ENCODE data around the gene NDUFA3. TPM values are rescaled to one million over a fixed set of nuclear protein-coding genes. Genes with fewer than 3 reads are reported as not detected.

Gene NDUFA3
- total and polyA plus RNA-seq, 10 of the 15 experiments (the other 5 are each of a cell fraction or from before 2014, with no cell fraction given), result 40.0 to 335 (median 153) TPM

DNA sequence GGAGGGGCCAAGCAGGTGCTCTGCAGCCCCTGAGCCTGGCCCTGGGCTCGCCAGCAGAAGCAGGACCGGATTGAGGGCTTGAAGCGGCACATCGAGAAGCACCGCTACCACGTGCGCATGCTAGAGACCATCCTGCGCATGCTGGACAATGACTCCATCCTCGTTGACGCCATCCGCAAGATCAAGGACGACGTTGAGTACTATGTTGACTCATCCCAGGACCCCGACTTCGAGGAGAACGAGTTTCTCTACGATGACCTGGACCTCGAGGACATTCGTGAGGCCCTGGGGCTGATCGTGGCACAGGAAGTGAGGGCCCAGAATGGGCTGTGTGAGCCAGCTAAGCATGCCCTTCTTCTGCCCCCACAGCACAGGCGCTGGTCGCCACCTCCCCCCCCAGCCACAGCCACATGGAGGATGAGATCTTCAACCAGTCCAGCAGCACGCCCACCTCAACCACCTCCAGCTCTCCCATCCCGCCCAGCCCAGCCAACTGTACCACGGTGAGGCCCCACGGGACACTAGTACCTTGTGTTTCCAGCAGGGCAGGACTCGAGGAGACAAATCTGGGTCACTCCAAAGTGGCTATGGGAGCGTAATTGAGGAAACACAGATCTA is 43.0 kb downstream of the NDUFA3 start:
- SMC1A ChIA-PET (ENCODE audit: uncharacterized antibody, unreplicated experiment), result no interaction called here
- H3K36me3 ChIP-seq (ENCODE audit: control insufficient read depth in 2 of 2, insufficient read depth in 2 of 2, low read length in 1 of 2), result peaks cover 35 to 42% of the 10 kb centered on the region in 2 experiments; a peak in 3 of 4 replicates
- no peak overlapping the region for H3K4me3 ChIP-seq
- no peak overlapping the region for H3K4me2 ChIP-seq (ENCODE audit: control insufficient read depth, insufficient read depth)
- ATAC-seq (no peak), FAIRE-seq (no peak), DNase-seq (ENCODE audit: low read depth, low spot score) (no peak)
- no peaks in the 10 kb centered on the region for H3K27me3 ChIP-seq (replicated peaks in 1 of 2; ENCODE audit: control insufficient read depth in 2 of 2, insufficient read depth in 2 of 2, low read length in 1 of 2)
- WGBS (ENCODE audit: insufficient coverage, insufficient replicate concordance, low lambda C conversion rate, missing lambda C conversion rate), result 93% methylated on average over 28 of the region's 28 CpGs
- in situ Hi-C loops (cut with MboI) (loop anchor here (25.0 kb wide), 1 partner anchor 1517 kb away; the partner anchor contains the start of gene U2AF2), intact Hi-C loops (cut with micrococcal nuclease; ENCODE audit: unreplicated experiment) (no loop called here)
- H2AFZ ChIP-seq (ENCODE audit: control insufficient read depth, low read depth, low read length), result no peak overlapping the region
- H4K20me1 ChIP-seq (ENCODE audit: control insufficient read depth, insufficient read depth), result peaks cover 4% of the 10 kb centered on the region; the same call in 1 of the 2 replicates
- CTCF ChIA-PET, result no interaction called here
- RAD21 ChIA-PET (ENCODE audit: unreplicated experiment), result no interaction called here
- no peak overlapping the region for H3K9ac ChIP-seq (ENCODE audit: control insufficient read depth, insufficient read depth, low read length)
- BruUV-seq (replicated peaks), result no TSS peak
- H3K79me2 ChIP-seq (ENCODE audit: control insufficient read depth, insufficient read depth, low read length), result peaks cover 9% of the 10 kb centered on the region
- POLR2A ChIA-PET, result no interaction called here
- H3K9me3 ChIP-seq (replicated peaks; ENCODE audit: control insufficient read depth, insufficient read depth, low read length), result no peaks in the 10 kb centered on the region
- no peaks in the 10 kb centered on the region; the same call in 1 of the 2 replicates for H3K4me1 ChIP-seq (ENCODE audit: control insufficient read depth, insufficient read depth, low read length)
- no peak overlapping the region for H3K27ac ChIP-seq (ENCODE audit: control insufficient read depth, insufficient read depth)
- no peak for TF ChIP-seq MEF2A (IDR thresholded peaks at IDR 0.05; ENCODE audit: insufficient read depth, low read depth, low read length)
- TF ChIP-seq, protein P1, sequence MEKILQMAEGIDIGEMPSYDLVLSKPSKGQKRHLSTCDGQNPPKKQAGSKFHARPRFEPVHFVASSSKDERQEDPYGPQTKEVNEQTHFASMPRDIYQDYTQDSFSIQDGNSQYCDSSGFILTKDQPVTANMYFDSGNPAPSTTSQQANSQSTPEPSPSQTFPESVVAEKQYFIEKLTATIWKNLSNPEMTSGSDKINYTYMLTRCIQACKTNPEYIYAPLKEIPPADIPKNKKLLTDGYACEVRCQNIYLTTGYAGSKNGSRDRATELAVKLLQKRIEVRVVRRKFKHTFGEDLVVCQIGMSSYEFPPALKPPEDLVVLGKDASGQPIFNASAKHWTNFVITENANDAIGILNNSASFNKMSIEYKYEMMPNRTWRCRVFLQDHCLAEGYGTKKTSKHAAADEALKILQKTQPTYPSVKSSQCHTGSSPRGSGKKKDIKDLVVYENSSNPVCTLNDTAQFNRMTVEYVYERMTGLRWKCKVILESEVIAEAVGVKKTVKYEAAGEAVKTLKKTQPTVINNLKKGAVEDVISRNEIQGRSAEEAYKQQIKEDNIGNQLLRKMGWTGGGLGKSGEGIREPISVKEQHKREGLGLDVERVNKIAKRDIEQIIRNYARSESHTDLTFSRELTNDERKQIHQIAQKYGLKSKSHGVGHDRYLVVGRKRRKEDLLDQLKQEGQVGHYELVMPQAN (conservative IDR thresholded peaks at IDR 0.05), result no peak
- no peak for TF ChIP-seq RAD51 (IDR thresholded peaks at IDR 0.05)
- TF ChIP-seq POLR2AphosphoS5 (IDR thresholded peaks at IDR 0.05; ENCODE audit: low read length), result no peak
- no peak for TF ChIP-seq BHLHE40 (IDR thresholded peaks at IDR 0.05; ENCODE audit: borderline replicate concordance in 1 of 2, low read depth in 2 of 2, low read length in 1 of 2)
- TF ChIP-seq, protein P2, sequence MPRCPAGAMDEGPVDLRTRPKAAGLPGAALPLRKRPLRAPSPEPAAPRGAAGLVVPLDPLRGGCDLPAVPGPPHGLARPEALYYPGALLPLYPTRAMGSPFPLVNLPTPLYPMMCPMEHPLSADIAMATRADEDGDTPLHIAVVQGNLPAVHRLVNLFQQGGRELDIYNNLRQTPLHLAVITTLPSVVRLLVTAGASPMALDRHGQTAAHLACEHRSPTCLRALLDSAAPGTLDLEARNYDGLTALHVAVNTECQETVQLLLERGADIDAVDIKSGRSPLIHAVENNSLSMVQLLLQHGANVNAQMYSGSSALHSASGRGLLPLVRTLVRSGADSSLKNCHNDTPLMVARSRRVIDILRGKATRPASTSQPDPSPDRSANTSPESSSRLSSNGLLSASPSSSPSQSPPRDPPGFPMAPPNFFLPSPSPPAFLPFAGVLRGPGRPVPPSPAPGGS (IDR thresholded peaks at IDR 0.05; ENCODE audit: borderline replicate concordance, insufficient read depth, low read depth, low read length, poor library complexity, severe bottlenecking), result no peak
- TF ChIP-seq BCL11A (IDR thresholded peaks at IDR 0.05; ENCODE audit: low read depth, low read length), result no peak
- TF ChIP-seq KLF5 (IDR thresholded peaks at IDR 0.05; ENCODE audit: partially characterized antibody), result no peak
- TF ChIP-seq, protein P3, sequence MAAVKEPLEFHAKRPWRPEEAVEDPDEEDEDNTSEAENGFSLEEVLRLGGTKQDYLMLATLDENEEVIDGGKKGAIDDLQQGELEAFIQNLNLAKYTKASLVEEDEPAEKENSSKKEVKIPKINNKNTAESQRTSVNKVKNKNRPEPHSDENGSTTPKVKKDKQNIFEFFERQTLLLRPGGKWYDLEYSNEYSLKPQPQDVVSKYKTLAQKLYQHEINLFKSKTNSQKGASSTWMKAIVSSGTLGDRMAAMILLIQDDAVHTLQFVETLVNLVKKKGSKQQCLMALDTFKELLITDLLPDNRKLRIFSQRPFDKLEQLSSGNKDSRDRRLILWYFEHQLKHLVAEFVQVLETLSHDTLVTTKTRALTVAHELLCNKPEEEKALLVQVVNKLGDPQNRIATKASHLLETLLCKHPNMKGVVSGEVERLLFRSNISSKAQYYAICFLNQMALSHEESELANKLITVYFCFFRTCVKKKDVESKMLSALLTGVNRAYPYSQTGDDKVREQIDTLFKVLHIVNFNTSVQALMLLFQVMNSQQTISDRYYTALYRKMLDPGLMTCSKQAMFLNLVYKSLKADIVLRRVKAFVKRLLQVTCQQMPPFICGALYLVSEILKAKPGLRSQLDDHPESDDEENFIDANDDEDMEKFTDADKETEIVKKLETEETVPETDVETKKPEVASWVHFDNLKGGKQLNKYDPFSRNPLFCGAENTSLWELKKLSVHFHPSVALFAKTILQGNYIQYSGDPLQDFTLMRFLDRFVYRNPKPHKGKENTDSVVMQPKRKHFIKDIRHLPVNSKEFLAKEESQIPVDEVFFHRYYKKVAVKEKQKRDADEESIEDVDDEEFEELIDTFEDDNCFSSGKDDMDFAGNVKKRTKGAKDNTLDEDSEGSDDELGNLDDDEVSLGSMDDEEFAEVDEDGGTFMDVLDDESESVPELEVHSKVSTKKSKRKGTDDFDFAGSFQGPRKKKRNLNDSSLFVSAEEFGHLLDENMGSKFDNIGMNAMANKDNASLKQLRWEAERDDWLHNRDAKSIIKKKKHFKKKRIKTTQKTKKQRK (IDR thresholded peaks at IDR 0.05; ENCODE audit: low read depth, low read length), result no peak
- TF ChIP-seq, protein P4, sequence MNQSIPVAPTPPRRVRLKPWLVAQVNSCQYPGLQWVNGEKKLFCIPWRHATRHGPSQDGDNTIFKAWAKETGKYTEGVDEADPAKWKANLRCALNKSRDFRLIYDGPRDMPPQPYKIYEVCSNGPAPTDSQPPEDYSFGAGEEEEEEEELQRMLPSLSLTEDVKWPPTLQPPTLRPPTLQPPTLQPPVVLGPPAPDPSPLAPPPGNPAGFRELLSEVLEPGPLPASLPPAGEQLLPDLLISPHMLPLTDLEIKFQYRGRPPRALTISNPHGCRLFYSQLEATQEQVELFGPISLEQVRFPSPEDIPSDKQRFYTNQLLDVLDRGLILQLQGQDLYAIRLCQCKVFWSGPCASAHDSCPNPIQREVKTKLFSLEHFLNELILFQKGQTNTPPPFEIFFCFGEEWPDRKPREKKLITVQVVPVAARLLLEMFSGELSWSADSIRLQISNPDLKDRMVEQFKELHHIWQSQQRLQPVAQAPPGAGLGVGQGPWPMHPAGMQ (IDR thresholded peaks at IDR 0.05; ENCODE audit: borderline replicate concordance), result no peak
- no peak for TF ChIP-seq SIX5 (IDR thresholded peaks at IDR 0.05; ENCODE audit: low read depth, low read length, severe bottlenecking)
- no peak for TF ChIP-seq DPF2 (IDR thresholded peaks at IDR 0.05)
- no peak for TF ChIP-seq MYB (IDR thresholded peaks at IDR 0.05; ENCODE audit: borderline replicate concordance, low read depth, low read length)
